Measurements from ENCODE around the gene IGFBP7. TPM values are rescaled to one million over a fixed set of nuclear protein-coding genes. Genes with fewer than 3 reads are reported as not detected.

The IGFBP7 gene
- total and polyA plus RNA-seq, 2 experiments from 2014 or later = 951 to 1,359 TPM

DNA sequence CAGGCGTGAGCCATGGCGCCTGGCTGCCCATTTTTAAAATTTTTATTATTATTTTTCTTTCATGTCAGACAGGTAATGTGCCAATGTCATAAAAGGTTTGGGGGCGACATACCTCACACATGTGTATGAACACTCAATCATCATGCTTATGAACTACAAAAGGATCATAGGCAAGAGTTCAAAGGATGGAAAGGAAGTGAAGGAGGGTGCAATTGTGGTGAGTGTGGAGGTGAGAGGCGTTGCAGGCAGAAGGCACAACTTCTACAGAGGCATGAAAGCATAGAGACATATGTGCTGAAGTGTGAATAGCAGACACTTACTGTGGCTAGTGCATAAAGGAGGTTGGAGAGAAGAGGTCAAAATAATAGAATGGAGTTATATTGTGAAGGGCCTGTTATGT is 4.0 kb downstream of the IGFBP7 start:
- H3K36me3 ChIP-seq (ENCODE audit: low read depth) = no peaks in the 10 kb centered on the region
- peaks cover 60% of the 10 kb centered on the region for H3K4me1 ChIP-seq (ENCODE audit: insufficient read depth)
- H3F3A ChIP-seq (ENCODE audit: insufficient read depth) = peaks cover 44% of the 10 kb centered on the region
- no peak for DNase-seq
- H3K79me2 ChIP-seq (ENCODE audit: insufficient read depth) = peaks cover 79% of the 10 kb centered on the region
- no peak overlapping the region for H3K4me2 ChIP-seq (ENCODE audit: unreplicated experiment)
- H3K27me3 ChIP-seq (replicated peaks; ENCODE audit: insufficient read depth) = no peaks in the 10 kb centered on the region
- TF ChIP-seq EZH2 (IDR thresholded peaks at IDR 0.05; ENCODE audit: insufficient read depth, poor library complexity, severe bottlenecking) = no peak
- no peak for TF ChIP-seq EZH2phosphoT487 (IDR thresholded peaks at IDR 0.05; ENCODE audit: insufficient read depth, low read depth)
- no peak overlapping the region for H3K4me3 ChIP-seq
- in situ Hi-C loops (cut with MboI) = no loop called here
- H3K27ac ChIP-seq = no peak overlapping the region
- no peak overlapping the region for H3K9ac ChIP-seq
- H4K20me1 ChIP-seq (ENCODE audit: insufficient read depth) = no peaks in the 10 kb centered on the region
- H2AFZ ChIP-seq = no peak overlapping the region
- 98 to 100% methylated on average over 4 of the region's 4 CpGs for WGBS, 2 experiments (ENCODE audit: low coverage in 1 of 2, low lambda C conversion rate in 2 of 2, missing lambda C conversion rate in 2 of 2)
- H3K9me2 ChIP-seq (ENCODE audit: insufficient read depth) = no peaks in the 10 kb centered on the region
- no peaks in the 10 kb centered on the region for H3K9me3 ChIP-seq (ENCODE audit: low read depth)

DNA sequence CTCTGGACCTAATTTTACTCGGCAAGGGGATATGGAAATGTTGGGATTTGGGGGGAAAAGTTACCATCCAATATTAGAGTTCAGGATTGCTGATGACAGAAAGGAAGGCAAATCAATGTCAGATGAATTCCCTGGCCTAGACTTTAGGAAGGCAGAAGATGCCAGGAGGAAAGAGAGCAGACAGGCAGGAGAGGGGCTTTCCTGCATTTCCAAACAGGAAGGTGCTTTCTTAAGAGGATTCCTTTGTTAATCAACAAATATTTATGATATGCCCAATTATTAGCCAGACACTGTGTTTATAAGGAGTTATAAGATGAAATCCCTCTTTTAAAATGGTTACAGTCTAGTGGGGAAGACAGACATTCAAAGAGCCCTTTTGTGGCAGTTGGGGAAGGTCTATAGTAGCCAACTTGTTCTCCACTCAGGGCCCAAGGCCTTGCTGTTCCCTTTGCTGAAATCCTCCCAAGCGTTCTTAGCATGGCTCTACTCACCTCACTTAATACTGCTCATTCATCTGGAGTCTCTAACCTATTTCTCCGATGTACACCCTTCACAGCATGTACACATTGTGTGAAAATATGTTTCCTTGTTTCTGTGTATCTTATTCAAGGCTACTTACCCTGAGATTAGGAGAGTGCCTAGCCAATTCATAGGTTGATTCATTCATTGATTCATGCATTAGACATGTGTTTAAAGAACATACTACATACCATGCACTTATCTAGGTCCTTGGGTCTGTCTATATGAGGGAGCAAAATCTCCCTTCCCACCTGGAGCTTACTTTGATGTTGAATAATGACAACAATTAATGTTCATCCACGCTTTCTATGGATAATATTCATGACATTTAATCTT is 5.3 kb downstream of the IGFBP7 start:
- H3F3A ChIP-seq (ENCODE audit: insufficient read depth) = peaks cover 49% of the 10 kb centered on the region
- H3K79me2 ChIP-seq (ENCODE audit: insufficient read depth) = peaks cover 91% of the 10 kb centered on the region
- H3K27me3 ChIP-seq (replicated peaks; ENCODE audit: insufficient read depth) = no peaks in the 10 kb centered on the region
- TF ChIP-seq EZH2 (IDR thresholded peaks at IDR 0.05; ENCODE audit: insufficient read depth, poor library complexity, severe bottlenecking) = no peak
- TF ChIP-seq EZH2phosphoT487 (IDR thresholded peaks at IDR 0.05; ENCODE audit: insufficient read depth, low read depth) = no peak
- no peaks in the 10 kb centered on the region for H4K20me1 ChIP-seq (ENCODE audit: insufficient read depth)
- DNase-seq = peak; percentile 28
- H3K9me2 ChIP-seq (ENCODE audit: insufficient read depth) = no peaks in the 10 kb centered on the region
- in situ Hi-C loops (cut with MboI) = no loop called here
- H3K36me3 ChIP-seq (ENCODE audit: low read depth) = no peaks in the 10 kb centered on the region
- 78 to 79% methylated on average over 4 of the region's 4 CpGs for WGBS, 2 experiments (ENCODE audit: low coverage in 1 of 2, low lambda C conversion rate in 2 of 2, missing lambda C conversion rate in 2 of 2)
- no peak overlapping the region for H3K27ac ChIP-seq
- H2AFZ ChIP-seq = no peak overlapping the region
- no peak overlapping the region for H3K4me2 ChIP-seq (ENCODE audit: unreplicated experiment)
- no peak overlapping the region for H3K4me3 ChIP-seq
- H3K4me1 ChIP-seq (ENCODE audit: insufficient read depth) = peaks cover 63% of the 10 kb centered on the region
- no peaks in the 10 kb centered on the region for H3K9me3 ChIP-seq (ENCODE audit: low read depth)
- H3K9ac ChIP-seq = no peak overlapping the region

DNA sequence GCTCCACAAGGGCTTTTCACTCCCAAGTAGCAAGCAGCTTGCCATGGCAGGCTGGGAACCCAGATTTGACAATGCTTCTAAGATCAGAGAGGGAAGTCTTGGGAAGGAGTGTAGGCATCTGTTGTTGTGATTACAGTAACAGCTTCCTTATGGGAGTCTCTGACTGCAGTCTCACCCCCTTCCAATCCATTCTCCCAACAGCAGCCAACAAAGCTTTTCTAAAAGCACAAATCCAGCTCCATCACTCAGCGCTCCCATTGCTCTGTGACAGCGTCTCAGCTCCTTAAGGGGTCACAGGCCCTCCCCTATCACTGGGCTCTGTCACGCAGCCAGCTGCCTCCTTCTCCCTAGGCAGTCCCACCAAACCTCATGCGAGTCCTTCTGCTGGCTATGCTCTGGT is 7.1 kb downstream of the IGFBP7 start:
- Histone ChIP-seq H2AFZ (peak overlapping the region; percentile 26), H3K27me3 (replicated peaks; ENCODE audit: insufficient read depth) (no peaks in the 10 kb centered on the region), H3K4me1 (ENCODE audit: insufficient read depth) (peaks cover 73% of the 10 kb centered on the region), H3K36me3 (ENCODE audit: low read depth) (no peaks in the 10 kb centered on the region), H3K79me2 (ENCODE audit: insufficient read depth) (peaks cover 83% of the 10 kb centered on the region), H3F3A (ENCODE audit: insufficient read depth) (peaks cover 66% of the 10 kb centered on the region), H3K4me3 (peak overlapping the region; percentile 16), H3K27ac (peak overlapping the region; percentile 71), H4K20me1 (ENCODE audit: insufficient read depth) (no peaks in the 10 kb centered on the region), H3K9ac (peak overlapping the region; percentile 56), H3K4me2 (ENCODE audit: unreplicated experiment) (peak overlapping the region; percentile 55), H3K9me2 (ENCODE audit: insufficient read depth) (no peaks in the 10 kb centered on the region), H3K9me3 (ENCODE audit: low read depth) (no peaks in the 10 kb centered on the region)
- WGBS, 2 experiments (ENCODE audit: low coverage in 1 of 2, low lambda C conversion rate in 2 of 2, missing lambda C conversion rate in 2 of 2) = 50 to 53% methylated on average over 4 of the region's 4 CpGs
- DNase-seq = peak; percentile 43
- no peak for TF ChIP-seq EZH2phosphoT487 (IDR thresholded peaks at IDR 0.05; ENCODE audit: insufficient read depth, low read depth)
- TF ChIP-seq EZH2 (IDR thresholded peaks at IDR 0.05; ENCODE audit: insufficient read depth, poor library complexity, severe bottlenecking) = no peak
- in situ Hi-C loops (cut with MboI) = no loop called here

DNA sequence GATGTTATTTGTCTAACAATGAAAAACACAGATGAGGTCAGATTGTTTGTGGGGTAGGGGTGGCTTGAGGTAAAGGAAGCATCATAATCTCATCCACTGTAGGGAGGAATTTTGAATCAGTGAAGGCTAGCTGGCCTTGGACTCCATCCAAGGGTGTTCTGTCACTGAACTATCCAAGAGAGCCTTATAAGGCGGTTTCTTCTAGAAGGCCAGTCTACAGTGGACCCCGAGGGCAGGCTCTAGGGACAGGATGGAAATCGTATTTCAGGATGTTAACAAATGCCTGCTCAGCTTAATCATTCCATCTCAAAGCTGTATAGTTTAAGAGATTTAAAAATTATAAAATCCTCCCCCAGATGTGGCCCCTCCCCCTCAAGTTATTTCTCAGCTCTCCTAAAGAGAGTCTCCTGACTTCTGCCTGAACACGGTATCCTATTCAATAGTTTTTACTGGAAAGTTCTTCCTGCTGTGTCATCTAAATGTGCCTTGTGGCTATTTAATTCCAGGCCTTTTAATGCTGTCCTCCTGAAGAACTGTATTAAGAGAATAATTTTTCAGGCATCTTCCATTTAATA is 8.0 kb downstream of the IGFBP7 start:
- Histone ChIP-seq H3K4me3 (peak overlapping the region; percentile 16; the same call in 1 of the 2 replicates), H3F3A (ENCODE audit: insufficient read depth) (peaks cover 71% of the 10 kb centered on the region), H3K9me3 (ENCODE audit: low read depth) (no peaks in the 10 kb centered on the region), H3K9ac (peak overlapping the region; percentile 56), H3K79me2 (ENCODE audit: insufficient read depth) (peaks cover 83% of the 10 kb centered on the region), H3K4me1 (ENCODE audit: insufficient read depth) (peaks cover 73% of the 10 kb centered on the region), H3K36me3 (ENCODE audit: low read depth) (no peaks in the 10 kb centered on the region), H3K9me2 (ENCODE audit: insufficient read depth) (no peaks in the 10 kb centered on the region), H4K20me1 (ENCODE audit: insufficient read depth) (no peaks in the 10 kb centered on the region), H3K4me2 (ENCODE audit: unreplicated experiment) (peak overlapping the region; percentile 55), H3K27ac (peak overlapping the region; percentile 71), H2AFZ (peak overlapping the region; percentile 26), H3K27me3 (replicated peaks; ENCODE audit: insufficient read depth) (no peaks in the 10 kb centered on the region)
- peak; percentile 84 for DNase-seq
- in situ Hi-C loops (cut with MboI) = no loop called here
- no peak for TF ChIP-seq EZH2 (IDR thresholded peaks at IDR 0.05; ENCODE audit: insufficient read depth, poor library complexity, severe bottlenecking)
- TF ChIP-seq EZH2phosphoT487 (IDR thresholded peaks at IDR 0.05; ENCODE audit: insufficient read depth, low read depth) = no peak
- 21 to 25% methylated on average over 4 of the region's 4 CpGs for WGBS, 2 experiments (ENCODE audit: low coverage in 1 of 2, low lambda C conversion rate in 2 of 2, missing lambda C conversion rate in 2 of 2)
